Right lobe of liver (tissue), 4 donors: Measurements from ENCODE around the gene PPARA.

Experiments
- POLR2A ChIP-seq: fragments of 450-650 bp; IDR thresholded peaks from one replicate; pipeline ENCODE4 v1.6.1; 2017; ENCODE audit warnings: antibody characterized with exemption, mild to moderate bottlenecking
- TF ChIP-seq, protein P1 (sequence below), 4 donors: fragments of 200-600 bp in 3 of 4; fragments of 450-650 bp in 1 of 4; IDR thresholded peaks; one replicate each; pipeline versions ENCODE4 v1.5.1 to v1.8.0; 2016 to 2022; ENCODE audit warnings: antibody characterized with exemption in 4 of 4, mild to moderate bottlenecking in 2 of 4
- donor health status: DM: no; HTN: no; CAD: no.
- donor health status: DM: no; HTN: no; CAD: no.
- donor health status: DM: no; HTN: yes; CAD: no.

DNA sequence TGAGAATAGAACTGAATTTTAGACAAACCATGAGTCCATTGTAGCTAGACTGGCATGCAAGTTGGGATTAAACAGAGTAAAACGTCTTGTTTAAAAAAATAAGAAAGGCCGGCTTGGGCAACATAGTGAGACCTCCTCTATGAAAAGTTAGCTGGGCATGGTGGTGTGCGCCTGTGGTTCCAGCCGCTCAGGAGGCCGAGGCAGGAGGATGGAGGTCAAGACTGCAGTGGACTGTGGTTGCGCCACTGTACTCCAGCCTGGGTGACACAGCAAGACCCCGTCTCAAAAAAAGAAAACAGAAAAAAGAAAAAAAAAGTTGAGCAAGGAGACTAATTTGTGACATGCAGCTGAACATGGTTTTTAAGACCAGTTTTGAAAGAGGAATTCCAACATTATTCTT, 76.3 kb downstream of the PPARA start:
- TF ChIP-seq, protein P1, sequence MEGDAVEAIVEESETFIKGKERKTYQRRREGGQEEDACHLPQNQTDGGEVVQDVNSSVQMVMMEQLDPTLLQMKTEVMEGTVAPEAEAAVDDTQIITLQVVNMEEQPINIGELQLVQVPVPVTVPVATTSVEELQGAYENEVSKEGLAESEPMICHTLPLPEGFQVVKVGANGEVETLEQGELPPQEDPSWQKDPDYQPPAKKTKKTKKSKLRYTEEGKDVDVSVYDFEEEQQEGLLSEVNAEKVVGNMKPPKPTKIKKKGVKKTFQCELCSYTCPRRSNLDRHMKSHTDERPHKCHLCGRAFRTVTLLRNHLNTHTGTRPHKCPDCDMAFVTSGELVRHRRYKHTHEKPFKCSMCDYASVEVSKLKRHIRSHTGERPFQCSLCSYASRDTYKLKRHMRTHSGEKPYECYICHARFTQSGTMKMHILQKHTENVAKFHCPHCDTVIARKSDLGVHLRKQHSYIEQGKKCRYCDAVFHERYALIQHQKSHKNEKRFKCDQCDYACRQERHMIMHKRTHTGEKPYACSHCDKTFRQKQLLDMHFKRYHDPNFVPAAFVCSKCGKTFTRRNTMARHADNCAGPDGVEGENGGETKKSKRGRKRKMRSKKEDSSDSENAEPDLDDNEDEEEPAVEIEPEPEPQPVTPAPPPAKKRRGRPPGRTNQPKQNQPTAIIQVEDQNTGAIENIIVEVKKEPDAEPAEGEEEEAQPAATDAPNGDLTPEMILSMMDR (IDR thresholded peaks at IDR 0.05) = no peak
- TF ChIP-seq POLR2A = no peak
